ENCODE results near the gene NR2F1-AS1. TPM values are rescaled to one million over a fixed set of nuclear protein-coding genes. Genes with fewer than 3 reads are reported as not detected.

Gene NR2F1-AS1
- total RNA-seq, 1 experiment from 2014 or later = 2.2 TPM

- DNase-seq (ENCODE audit: low read depth) = no peak
These were observed 149.8 kb downstream of the NR2F1-AS1 start for GRCh38 chr5:93431250-93431649.

- DNase-seq (ENCODE audit: low read depth) = no peak
These were observed 150.3 kb downstream of the NR2F1-AS1 start for GRCh38 chr5:93430673-93431199.

GRCh38 chr5:93430118-93430517 lies 150.9 kb downstream of the NR2F1-AS1 start:
- DNase-seq (ENCODE audit: low read depth) = no peak

- DNase-seq (ENCODE audit: low read depth) = peak; percentile 38
These were observed 152.2 kb downstream of the NR2F1-AS1 start for GRCh38 chr5:93428868-93429267.

GRCh38 chr5:93427316-93427715 lies 153.7 kb downstream of the NR2F1-AS1 start:
- DNase-seq (ENCODE audit: low read depth) = no peak

- DNase-seq (ENCODE audit: low read depth) = no peak
These were observed 155.9 kb downstream of the NR2F1-AS1 start for GRCh38 chr5:93425096-93425495.

- no peak for DNase-seq (ENCODE audit: low read depth)
These were observed 157.7 kb downstream of the NR2F1-AS1 start for GRCh38 chr5:93423300-93423699.

- DNase-seq (ENCODE audit: low read depth) = no peak
These were observed 158.3 kb downstream of the NR2F1-AS1 start for GRCh38 chr5:93422652-93423280.

- no peak for DNase-seq (ENCODE audit: low read depth)
These were observed 159.0 kb downstream of the NR2F1-AS1 start for GRCh38 chr5:93421987-93422401.

- no peak for DNase-seq (ENCODE audit: low read depth)
These were observed 159.6 kb downstream of the NR2F1-AS1 start for GRCh38 chr5:93421468-93421867.

GRCh38 chr5:93417490-93417889 lies 163.5 kb downstream of the NR2F1-AS1 start:
- DNase-seq (ENCODE audit: low read depth) = no peak

GRCh38 chr5:93415819-93416218 lies 165.2 kb downstream of the NR2F1-AS1 start:
- DNase-seq (ENCODE audit: low read depth) = no peak

GRCh38 chr5:93411716-93412115 lies 169.3 kb downstream of the NR2F1-AS1 start:
- no peak for DNase-seq (ENCODE audit: low read depth)

GRCh38 chr5:93409691-93410090 lies 171.3 kb downstream of the NR2F1-AS1 start:
- no peak for DNase-seq (ENCODE audit: low read depth)

GRCh38 chr5:93407454-93407853 lies 173.6 kb downstream of the NR2F1-AS1 start:
- no peak for DNase-seq (ENCODE audit: low read depth)

GRCh38 chr5:93406971-93407401 lies 174.0 kb downstream of the NR2F1-AS1 start:
- no peak for DNase-seq (ENCODE audit: low read depth)

- DNase-seq (ENCODE audit: low read depth) = no peak
These were observed 176.8 kb downstream of the NR2F1-AS1 start for GRCh38 chr5:93404246-93404645.

GRCh38 chr5:93403141-93403928 lies 177.7 kb downstream of the NR2F1-AS1 start:
- no peak for DNase-seq (ENCODE audit: low read depth)

- DNase-seq (ENCODE audit: low read depth) = no peak
These were observed 178.6 kb downstream of the NR2F1-AS1 start for GRCh38 chr5:93402451-93402850.

GRCh38 chr5:93401634-93402213 lies 179.3 kb downstream of the NR2F1-AS1 start:
- no peak for DNase-seq (ENCODE audit: low read depth)

GRCh38 chr5:93399675-93400074 lies 181.3 kb downstream of the NR2F1-AS1 start:
- no peak for DNase-seq (ENCODE audit: low read depth)

GRCh38 chr5:93395971-93396379 lies 185.0 kb downstream of the NR2F1-AS1 start:
- no peak for DNase-seq (ENCODE audit: low read depth)

Measured in HT1080 (cell line).